Body of pancreas (tissue), 4 donors: ENCODE data around the gene TACC2.
A peak's percentile ranks its signal among the peaks of the same experiment; 100 is the strongest.

Source experiments
- CTCF ChIP-seq, 7 experiments: fragments of 450-650 bp in 4 of 7; fragments of 200-600 bp in 3 of 7; sonication (generic) in 3 of 7; IDR thresholded peaks; one replicate each; pipeline ENCODE4 v1.5.1; 2016 to 2019; ENCODE audit warnings: antibody characterized with exemption in 7 of 7
- POLR2A ChIP-seq, 3 donors: fragments of 450-650 bp; IDR thresholded peaks; one replicate each; pipeline ENCODE4 v1.6.1; 2016; ENCODE audit warnings: antibody characterized with exemption in 3 of 3, mild to moderate bottlenecking in 2 of 3

GRCh38 chr10:122044045-122044661, 55.2 kb downstream of the TACC2 start:
- TF ChIP-seq CTCF (IDR thresholded peaks at IDR 0.05) (no peak), POLR2A (IDR thresholded peaks at IDR 0.05) (peak in 1 of 3 donors; percentile 30)
